HG03354 (cell line): ENCODE data around the gene PRPF19.

Source experiments
- ATAC-seq: cut with Tn5 transposase; IDR thresholded peaks from one replicate; pipeline ENCODE4 v1.9.1; 2021; ENCODE audit warnings: mild to moderate bottlenecking; ENCODE audit not compliant: unreplicated experiment, poor library complexity, severe bottlenecking

Gene PRPF19

DNA sequence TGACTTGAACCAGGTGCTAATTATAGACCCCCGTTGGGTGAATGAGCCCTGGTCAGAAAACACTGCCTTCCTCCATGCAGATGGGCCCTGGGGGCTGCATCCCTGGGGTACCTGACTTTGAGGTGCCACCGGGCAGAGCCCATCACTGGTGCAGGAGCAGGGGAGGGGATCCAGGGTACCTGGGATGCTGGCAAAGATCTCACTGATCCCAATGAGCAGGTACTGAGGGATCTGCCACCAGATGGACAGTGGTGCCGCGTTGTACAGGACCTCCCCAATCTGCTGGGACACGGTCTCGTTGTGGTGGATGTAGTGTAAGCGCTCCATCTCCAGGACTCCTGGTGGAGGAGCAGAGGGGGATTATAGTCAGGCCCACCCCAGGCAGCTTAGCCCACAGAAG is 32.9 kb upstream of the PRPF19 start:
- ATAC-seq: no peak

DNA sequence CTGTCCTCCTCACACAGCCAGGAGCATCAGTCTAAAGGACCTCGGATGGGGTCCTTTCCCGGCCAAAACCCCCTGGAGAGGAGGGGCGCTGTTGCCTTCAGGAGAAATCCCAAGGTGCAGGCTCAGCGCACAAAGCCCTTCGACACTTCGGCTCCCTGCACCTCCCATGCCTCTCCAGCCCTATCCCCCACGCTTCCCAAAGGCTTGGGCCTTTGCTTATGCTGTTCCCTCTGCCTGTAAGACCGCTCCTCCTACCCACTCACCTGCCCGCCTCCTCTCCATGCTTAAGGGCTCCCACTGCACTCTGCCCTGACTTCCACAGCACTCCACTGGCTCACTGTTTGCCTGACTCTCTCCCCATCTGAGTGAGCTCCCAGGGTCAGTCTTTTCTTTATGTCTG is 32.1 kb upstream of the PRPF19 start:
- no peak for ATAC-seq

DNA sequence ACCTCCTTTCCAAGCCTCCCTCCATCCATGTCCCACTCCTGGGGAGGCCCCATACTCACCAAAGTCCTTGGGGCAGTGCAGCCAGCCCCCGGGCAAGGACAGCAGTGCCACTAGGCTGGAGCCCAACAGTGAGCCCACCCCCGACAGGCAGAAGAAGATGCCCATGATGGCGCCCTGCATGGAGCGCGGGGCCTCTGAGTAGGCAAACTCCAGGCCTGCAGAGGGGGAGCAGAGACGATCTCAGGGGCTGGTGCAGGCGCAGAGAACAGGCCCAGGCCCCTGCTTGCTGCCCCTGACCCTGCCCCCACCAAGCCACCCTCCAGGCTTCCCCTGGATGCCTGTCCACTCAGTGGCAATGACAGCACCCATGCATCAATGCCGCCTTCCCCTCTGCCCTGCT is 31.4 kb upstream of the PRPF19 start:
- no peak for ATAC-seq

DNA sequence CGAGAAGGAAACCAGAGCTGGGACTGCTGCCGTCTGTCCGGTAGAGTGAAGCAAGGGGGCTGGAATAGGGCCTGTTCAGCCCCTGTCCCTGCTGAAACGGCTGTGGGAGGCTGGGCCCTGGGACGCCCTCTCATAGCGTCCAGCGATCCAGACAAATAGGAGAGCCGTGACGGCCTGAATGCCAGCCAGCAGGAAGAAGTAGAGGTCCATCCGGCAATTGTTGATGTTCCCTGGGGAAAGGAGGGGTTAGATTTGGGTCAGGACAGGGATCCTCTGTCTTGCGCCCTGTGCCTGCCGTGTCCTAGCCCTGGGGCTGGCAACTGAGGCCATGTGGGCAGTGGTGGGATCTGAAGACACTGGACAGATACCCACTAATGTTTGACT is 30.8 kb upstream of the PRPF19 start:
- no peak for ATAC-seq

DNA sequence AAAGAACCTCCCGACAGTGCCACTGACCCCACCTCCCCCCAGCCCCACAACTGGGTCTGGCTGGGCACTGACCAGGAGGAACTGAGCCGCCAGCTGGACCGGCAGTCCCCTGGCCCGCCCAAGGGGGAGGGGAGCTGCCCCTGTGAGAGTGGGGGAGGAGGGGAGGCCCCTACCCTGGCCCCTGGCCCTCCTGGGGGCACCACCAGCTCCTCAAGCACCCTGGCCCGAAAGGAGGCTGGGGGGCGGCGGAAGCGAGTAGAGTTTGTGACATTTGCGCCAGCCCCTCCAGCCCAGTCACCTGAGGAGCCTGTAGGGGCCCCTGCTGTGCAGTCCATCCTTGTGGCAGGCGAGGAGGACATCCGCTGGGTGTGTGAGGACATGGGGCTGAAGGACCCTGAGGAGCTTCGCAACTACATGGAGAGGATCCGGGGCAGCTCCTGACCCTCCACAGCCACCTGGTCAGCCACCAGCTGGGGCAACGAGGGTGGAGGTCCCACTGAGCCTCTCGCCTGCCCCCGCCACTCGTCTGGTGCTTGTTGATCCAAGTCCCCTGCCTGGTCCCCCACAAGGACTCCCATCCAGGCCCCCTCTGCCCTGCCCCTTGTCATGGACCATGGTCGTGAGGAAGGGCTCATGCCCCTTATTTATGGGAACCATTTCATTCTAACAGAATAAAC is 30.2 kb upstream of the PRPF19 start:
- ATAC-seq: no peak

DNA sequence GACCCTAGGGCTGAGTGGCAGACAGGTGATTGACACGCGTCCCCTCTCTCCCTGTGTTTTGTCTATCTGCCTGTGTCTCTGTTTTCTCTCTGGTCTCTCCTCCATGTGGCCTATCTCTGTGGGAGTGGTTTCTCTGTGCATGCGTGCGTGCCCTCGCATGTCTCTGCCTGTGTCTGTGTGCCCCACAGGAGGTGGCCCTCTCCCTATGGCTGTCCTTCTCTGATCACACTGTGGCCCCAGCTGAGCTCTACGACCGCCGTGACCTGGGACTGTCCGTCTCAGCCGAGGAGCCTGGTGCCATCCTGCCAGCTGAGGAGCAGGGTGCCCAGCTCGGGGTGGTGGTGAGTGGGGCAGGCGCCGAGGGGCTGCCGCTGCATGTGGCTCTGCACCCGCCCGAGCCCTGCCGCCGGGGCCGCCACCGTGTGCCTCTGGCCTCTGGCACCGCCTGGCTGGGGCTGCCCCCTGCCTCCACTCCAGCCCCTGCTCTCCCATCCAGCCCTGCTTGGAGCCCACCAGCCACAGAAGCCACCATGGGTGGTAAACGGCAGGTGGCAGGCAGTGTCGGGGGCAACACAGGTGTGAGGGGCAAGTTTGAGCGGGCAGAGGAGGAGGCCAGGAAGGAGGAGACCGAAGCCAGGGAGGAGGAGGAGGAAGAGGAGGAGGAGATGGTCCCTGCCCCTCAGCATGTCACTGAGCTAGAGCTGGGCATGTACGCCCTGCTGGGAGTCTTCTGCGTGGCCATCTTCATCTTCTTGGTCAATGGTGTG is 29.5 kb upstream of the PRPF19 start:
- ATAC-seq: no peak

DNA sequence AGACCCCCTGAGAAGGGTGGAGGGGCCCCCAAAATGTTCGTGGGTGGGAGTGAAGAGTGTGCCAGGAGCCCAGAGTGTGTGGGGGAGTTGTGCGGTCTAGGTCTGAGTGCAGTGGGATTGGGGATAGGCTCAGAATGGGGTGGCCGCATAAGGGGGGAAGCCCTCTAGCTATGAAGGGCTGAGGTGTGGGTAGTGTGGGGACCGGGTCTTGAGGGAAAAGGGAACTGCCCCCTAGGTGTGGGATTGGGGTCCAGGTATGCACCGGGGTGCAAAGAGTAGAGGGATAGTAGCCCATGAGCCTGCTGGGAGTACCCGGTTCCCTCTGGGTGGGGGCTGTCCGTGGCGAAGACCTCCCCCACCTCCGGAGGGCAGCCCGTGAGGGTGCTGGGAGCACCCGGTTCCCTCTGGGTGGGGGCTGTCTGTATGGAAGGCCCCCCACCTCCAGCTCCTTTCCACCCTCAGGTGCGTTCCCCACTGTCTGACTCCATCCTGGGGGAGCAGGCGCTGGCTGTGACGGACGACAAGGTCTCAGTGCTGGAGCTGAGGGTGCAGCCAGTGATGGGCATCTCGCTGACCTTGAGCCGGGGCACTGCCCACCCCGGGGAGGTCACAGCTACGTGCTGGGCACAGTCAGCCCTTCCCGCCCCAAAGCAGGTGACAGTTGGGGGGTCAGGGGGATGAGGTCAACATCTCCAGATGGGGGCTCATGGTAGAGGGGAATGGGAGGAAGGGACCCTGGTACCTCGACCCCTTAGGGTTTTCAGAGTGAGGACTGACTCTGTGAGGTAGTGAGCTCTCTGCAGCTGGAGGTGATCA is 28.6 kb upstream of the PRPF19 start:
- no peak for ATAC-seq

DNA sequence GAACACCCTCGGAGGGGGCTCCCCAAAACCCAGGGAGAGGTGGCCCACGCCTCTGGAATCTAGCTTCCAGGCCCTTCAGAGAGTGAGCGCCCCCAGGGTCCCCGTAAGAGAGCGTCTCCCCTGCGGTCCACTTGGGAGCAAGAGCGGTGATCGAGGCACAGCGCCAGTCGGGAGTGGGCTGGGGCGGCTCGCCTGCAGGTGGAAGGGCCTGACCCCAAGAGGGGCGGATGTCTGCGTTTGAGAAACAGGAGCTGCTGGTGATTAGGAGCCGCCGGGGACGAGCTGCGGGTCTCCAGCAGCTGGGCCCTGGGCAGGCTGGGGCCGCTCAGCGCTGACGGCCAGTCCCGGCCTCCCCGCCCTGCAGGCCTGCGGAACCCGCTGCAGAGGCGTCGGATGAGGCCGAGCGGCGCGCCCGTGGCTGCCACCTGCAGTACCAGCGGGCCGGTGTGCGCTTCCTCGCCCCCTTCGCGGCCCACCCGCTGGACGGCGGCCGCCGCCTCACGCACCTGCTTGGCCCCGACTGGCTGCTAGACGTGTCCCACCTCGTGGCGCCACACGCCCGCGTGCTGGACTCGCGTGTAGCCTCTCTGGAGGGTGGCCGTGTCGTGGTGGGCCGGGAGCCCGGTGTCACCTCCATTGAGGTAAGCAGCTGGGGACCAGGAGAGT is 27.9 kb upstream of the PRPF19 start:
- no peak for ATAC-seq

DNA sequence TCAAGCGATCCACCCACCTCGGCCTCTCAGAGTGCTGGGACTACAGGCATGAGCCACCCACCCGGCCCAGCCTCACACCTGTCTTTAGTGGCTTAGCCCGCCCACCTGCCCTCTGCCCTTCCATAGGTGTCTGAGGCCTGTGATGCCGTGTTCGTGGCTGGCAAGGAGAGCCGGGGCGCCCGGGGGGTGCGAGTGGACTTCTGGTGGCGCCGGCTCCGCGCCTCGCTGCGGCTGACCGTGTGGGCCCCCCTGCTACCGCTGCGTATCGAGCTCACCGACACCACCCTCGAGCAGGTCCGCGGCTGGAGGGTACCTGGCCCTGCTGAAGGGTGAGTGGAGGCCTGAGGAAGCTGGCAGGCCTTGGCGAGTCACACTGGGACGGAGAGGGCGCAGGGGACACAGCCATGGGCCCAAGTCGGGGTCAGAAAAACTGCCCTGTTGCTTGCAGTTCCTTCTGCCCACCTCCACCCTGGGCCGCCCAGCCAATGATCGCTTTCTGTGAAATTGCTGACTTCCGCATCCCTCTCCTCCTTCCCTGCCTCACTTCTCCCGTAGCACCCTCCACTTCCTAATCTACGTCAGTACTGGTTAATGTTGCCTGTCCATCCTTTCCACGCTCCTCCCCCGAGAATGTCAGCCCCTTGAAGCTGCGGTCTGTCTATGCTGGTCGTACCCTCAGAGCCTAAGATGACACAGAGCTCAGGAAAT is 27.2 kb upstream of the PRPF19 start:
- no peak for ATAC-seq

DNA sequence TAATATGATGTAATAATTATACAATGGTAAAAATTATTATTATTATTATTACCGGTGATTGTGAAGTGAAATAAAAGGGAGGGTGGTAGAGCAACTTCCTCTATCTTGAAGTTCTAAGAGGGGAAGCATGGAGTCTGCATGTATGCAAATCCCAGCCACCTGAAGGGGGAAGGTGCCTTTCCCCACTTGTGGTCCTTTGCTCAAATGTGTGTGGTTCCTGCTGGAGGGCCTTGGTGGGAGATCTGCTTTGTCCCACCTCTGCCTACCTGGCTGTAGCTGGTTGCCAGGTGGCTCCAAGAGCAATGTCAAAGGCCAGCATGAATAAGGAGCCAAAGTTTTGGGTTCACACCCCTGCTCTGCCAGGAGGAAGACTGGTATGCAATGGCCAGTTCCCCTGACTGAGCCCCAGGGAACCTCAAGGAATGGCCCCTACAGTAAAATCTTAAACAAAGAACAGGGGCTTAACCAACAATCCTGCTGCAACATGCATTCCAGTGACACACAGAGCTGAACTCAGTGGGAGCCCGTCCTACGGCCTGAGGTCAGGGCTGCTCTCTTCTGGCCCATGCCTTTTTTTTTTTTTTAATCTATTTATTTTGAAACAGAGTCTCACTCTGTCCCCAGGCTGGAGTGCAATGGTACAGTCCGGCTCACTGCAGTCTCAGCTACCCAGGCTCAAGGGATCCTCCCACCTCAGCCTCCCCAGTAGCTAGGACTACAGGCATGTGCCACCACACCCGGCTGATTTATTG is 26.4 kb upstream of the PRPF19 start:
- ATAC-seq: peak; percentile 49

DNA sequence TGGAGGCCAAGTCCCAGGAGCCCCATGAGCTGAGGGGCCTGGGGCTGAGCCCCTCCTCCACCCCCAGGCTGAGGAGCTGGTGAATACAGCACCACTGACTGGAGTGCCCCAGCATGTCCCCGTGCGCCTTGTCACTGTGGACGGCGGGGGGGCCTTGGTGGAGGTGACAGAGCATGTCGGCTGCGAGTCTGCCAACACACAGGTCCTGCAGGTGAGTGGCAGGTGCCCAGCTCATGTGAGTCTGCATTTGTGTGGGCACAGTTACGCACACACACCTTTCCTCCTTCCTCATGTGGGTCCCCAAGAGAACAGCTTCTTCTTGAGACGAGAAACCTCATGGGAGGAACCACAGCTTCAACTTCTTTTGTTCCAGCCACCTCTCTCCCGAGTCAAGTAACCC is 25.5 kb upstream of the PRPF19 start:
- no peak for ATAC-seq

DNA sequence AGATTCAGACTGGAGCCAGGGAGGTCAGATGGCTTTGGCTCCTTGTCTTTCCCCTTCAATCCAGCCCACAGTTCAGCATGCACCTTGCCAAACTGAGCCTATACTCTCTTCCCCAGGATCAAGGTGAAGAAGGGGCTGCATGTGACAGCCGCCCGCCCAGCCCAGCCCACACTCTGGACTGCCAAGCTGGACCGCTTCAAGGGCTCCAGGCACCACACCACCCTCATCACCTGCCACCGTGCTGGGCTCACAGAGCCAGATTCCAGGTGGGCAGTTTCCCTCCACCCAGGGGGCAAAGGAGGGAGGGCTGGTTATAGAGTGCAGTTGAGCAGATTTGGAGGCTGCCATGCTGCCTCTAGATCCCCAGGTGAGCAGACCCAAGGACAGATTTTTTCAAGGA is 24.0 kb upstream of the PRPF19 start:
- no peak for ATAC-seq

DNA sequence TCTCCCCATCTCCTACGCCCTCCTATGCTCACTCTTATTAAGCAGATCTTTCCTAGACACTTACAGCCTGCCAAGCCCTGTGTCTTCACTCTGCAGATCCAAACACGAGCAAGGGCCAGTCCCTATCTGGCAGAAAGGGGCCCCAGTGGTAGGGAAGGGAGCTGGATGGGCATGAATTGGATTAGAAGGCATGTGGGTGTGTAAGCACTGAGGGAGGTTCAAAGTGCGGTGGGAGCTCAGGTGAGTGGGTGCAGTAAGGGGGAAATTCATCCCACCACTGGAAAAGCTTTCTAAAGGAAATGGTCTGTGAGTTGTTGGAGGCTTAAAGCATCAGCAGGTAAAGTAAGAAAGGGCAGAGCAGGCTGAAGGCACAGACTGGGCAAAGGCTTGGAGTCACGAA is 23.4 kb upstream of the PRPF19 start:
- no peak for ATAC-seq

DNA sequence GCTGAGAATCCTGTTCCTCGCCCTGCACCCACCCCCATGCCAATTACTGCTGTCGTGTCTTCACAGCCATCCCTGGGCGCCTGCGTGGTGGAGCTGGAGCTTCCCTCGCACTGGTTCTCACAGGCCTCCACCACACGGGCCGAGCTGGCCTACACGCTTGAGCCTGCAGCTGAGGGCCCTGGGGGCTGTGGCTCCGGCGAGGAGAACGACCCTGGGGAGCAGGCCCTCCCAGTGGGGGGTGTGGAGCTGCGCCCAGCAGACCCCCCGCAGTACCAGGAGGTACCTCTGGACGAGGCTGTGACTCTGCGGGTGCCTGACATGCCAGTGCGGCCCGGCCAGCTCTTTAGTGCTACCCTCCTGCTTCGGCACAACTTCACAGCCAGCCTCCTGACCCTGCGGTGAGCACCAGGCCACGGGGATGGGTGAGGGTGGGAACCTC is 22.2 kb upstream of the PRPF19 start:
- no peak for ATAC-seq

DNA sequence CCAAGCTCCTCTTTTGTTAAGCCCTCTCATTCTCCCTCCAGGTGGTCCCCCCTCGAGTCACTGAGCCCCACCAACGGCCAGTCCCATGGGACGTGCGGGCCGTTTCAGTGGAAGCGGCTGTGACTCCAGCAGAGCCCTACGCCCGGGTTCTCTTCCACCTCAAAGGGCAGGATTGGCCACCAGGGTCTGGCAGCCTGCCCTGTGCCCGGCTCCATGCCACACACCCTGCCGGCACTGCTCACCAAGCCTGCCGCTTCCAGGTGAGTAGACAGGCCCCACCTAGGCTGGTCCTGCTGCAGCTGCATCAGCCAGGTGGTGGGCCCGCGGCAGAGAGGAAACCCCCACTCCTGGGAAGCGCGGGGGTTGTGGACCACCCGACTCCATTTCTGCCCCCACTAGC is 21.2 kb upstream of the PRPF19 start:
- no peak for ATAC-seq

DNA sequence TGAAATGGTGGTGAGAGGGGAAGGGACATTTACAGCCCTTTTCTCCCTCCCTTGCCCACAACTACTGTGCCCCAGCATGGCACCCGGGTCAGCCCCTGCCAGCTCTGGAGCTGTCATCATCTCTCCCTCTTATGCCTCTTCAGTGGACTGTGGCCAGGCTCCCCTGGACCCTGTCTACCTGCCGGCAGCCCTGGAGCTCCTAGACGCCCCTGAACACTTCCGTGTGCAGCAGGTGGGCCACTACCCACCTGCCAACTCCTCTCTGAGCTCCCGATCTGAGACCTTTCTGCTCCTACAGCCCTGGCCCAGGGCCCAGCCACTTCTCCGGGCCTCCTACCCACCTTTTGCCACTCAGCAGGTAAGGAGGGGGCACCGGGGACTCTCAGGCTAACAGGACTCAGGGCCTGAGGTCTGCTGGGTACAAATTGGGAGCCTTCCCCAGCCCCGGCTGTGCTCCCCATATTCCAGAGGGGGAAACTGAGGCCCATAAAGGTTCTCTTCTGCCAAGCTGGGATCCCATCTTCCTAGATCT is 20.7 kb upstream of the PRPF19 start:
- no peak for ATAC-seq

DNA sequence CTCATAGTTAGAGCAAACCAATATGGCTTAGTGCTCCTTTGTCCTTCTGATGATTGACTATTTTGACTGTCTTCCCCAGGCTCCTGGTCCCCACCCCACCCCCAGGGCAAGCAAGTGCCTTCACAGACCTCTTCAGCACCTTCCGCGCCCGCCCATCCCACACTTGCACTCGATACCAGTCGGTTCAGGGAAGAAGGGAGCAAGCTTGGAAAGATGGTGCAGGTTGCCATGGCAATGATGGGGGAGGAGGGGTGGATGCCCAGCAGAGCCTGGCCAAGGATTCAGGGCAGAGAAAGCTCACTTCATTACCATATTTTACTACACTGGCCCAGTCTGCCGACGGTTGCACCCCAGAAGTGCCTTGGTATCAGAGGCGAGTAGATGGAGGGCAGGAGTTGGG is 20.1 kb upstream of the PRPF19 start:
- ATAC-seq: no peak

DNA sequence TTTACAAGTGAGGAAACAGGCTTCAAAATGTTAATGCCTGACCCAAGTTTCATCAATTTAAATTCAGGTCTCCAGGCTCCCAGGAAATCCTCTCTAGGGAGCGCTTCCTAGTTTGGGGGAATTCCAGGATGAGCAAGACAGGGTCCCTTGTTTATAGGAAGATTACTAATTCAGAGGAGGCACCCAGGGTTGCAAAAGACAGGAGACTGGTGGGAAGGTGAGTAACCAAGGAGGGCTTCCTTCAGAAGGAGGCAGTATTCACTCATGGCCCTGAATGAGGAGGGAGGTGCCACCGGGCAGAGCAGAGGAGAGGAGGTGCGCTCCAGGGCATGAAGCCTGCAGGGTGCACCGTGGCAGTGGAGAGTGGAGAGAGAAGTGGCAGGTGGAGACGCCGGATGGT is 19.5 kb upstream of the PRPF19 start:
- no peak for ATAC-seq
